ENCODE data around the gene RNF150. TPM values are rescaled to one million over a fixed set of nuclear protein-coding genes. Genes with fewer than 3 reads are reported as not detected.

RNF150 gene
- total RNA-seq, 1 experiment from 2014 or later = 0.14 TPM

DNA sequence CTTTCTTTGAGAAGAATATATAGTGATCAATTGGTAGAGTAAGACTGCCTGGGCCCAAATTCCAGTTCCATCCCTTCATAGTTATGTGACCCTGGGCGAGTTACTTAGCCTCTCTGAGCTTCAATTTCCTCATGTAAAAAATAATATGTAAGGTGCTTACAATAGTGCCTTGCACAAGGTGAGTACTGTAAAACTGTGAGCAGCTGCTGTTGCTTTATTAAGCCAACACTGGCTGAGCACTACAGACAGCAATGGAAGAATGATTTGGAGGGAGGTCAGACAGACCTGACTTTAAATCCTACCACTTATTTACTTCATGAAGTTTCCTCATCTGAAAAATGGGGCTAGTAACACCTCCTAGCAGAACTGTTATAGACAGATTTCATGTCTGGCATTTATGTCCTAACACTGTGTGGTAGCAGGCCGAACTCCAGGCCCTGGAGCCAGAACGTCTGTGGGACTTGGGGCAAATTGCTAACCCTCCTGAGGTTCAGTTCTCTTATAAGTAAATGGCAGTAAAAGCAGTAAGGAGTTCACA is 53.8 kb downstream of the RNF150 start:
- Mint-ChIP-seq H3K4me1 (ENCODE audit: low read depth, unreplicated experiment) (no peaks in the 10 kb centered on the region), H3K27me3 (ENCODE audit: insufficient read depth, unreplicated experiment) (peaks cover 3% of the 10 kb centered on the region), H3K36me3 (ENCODE audit: insufficient read depth, unreplicated experiment) (no peaks in the 10 kb centered on the region), H3K4me3 (ENCODE audit: unreplicated experiment) (no peak overlapping the region), H3K9me3 (ENCODE audit: unreplicated experiment) (no peaks in the 10 kb centered on the region), H3K27ac (ENCODE audit: unreplicated experiment) (no peak overlapping the region)
- Histone ChIP-seq H3K9me3 (no peaks in the 10 kb centered on the region), H3K4me1 (no peaks in the 10 kb centered on the region), H3K4me3 (ENCODE audit: low read depth, low read length) (no peak overlapping the region), H3K36me3 (ENCODE audit: control insufficient read depth, insufficient read depth, low read length) (no peaks in the 10 kb centered on the region), H3K27me3 (replicated peaks; ENCODE audit: control insufficient read depth, insufficient read depth, low read length) (no peaks in the 10 kb centered on the region)
- intact Hi-C loops (cut with micrococcal nuclease; ENCODE audit: unreplicated experiment) = no loop called here
- ChIA-PET POLR2A (no interaction called here), CTCF (no interaction called here)
- no peak for DNase-seq
- TF ChIP-seq, protein P1, sequence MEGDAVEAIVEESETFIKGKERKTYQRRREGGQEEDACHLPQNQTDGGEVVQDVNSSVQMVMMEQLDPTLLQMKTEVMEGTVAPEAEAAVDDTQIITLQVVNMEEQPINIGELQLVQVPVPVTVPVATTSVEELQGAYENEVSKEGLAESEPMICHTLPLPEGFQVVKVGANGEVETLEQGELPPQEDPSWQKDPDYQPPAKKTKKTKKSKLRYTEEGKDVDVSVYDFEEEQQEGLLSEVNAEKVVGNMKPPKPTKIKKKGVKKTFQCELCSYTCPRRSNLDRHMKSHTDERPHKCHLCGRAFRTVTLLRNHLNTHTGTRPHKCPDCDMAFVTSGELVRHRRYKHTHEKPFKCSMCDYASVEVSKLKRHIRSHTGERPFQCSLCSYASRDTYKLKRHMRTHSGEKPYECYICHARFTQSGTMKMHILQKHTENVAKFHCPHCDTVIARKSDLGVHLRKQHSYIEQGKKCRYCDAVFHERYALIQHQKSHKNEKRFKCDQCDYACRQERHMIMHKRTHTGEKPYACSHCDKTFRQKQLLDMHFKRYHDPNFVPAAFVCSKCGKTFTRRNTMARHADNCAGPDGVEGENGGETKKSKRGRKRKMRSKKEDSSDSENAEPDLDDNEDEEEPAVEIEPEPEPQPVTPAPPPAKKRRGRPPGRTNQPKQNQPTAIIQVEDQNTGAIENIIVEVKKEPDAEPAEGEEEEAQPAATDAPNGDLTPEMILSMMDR (IDR thresholded peaks at IDR 0.05; ENCODE audit: insufficient read depth in 1 of 2, low read depth in 1 of 2, low read length in 1 of 2, severe bottlenecking in 1 of 2, unreplicated experiment in 1 of 2) = no peak
- no TSS peak for BruUV-seq (replicated peaks)

DNA sequence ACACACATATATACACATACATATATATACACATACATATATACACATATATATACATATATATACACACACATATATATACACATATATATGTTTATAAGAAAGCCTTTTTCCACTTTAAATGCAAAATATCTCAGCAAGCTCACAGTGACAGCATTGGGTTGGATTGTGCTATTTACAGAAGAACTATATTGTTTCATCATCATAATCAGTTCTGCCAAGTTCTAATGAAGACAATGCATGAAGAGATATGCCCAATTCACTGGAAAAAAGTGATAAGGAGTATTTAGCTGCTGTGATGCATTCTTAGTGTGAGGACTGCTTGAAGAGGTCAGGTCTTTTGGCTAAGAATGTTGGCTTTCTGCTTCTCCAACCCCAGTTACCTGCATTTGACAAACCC is 54.4 kb downstream of the RNF150 start:
- Mint-ChIP-seq H3K27ac (ENCODE audit: unreplicated experiment) (no peak overlapping the region), H3K27me3 (ENCODE audit: insufficient read depth, unreplicated experiment) (peaks cover 3% of the 10 kb centered on the region), H3K36me3 (ENCODE audit: insufficient read depth, unreplicated experiment) (no peaks in the 10 kb centered on the region), H3K4me1 (ENCODE audit: low read depth, unreplicated experiment) (no peaks in the 10 kb centered on the region), H3K4me3 (ENCODE audit: unreplicated experiment) (no peak overlapping the region), H3K9me3 (ENCODE audit: unreplicated experiment) (no peaks in the 10 kb centered on the region)
- BruUV-seq (replicated peaks) = no TSS peak
- Histone ChIP-seq H3K27me3 (replicated peaks; ENCODE audit: control insufficient read depth, insufficient read depth, low read length) (no peaks in the 10 kb centered on the region), H3K9me3 (no peaks in the 10 kb centered on the region), H3K4me3 (ENCODE audit: low read depth, low read length) (no peak overlapping the region), H3K36me3 (ENCODE audit: control insufficient read depth, insufficient read depth, low read length) (no peaks in the 10 kb centered on the region), H3K4me1 (no peaks in the 10 kb centered on the region)
- TF ChIP-seq, protein P1 (IDR thresholded peaks at IDR 0.05; ENCODE audit: insufficient read depth in 1 of 2, low read depth in 1 of 2, low read length in 1 of 2, severe bottlenecking in 1 of 2, unreplicated experiment in 1 of 2) = no peak
- CTCF ChIA-PET = no interaction called here
- POLR2A ChIA-PET = no interaction called here
- intact Hi-C loops (cut with micrococcal nuclease; ENCODE audit: unreplicated experiment) = no loop called here
- no peak for DNase-seq

DNA sequence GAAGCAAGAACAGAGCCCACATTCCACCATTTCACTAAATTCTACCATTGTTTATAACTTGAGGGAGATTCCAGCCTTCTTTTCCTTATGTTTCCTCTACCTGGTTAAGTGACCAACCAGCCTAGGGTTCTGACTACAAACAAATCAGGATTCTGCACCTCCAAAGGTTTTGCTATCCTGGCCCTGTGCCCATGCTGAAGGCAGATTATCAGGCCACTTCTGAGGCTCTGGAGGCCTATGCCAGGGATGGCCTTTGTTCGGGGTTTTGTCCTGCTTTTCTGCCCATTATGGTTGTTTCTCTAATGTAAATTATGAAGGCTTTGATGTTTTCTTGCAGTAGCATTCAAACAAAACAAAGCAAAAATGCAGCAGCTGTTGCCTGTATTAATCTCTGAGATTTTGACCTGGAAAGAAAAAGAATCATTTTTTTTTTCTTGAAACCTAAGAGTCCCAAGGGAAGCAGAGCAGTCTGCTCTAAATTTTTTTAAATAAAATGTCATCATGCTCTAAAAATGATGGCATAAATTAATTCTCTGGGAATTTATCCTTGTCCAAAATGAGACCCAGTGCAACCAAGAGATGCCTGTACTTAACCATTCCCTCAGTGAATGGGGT is 55.6 kb downstream of the RNF150 start:
- TF ChIP-seq, protein P1 (IDR thresholded peaks at IDR 0.05; ENCODE audit: insufficient read depth in 1 of 2, low read depth in 1 of 2, low read length in 1 of 2, severe bottlenecking in 1 of 2, unreplicated experiment in 1 of 2) = no peak
- Histone ChIP-seq H3K36me3 (ENCODE audit: control insufficient read depth, insufficient read depth, low read length) (no peaks in the 10 kb centered on the region), H3K4me1 (no peaks in the 10 kb centered on the region), H3K27me3 (replicated peaks; ENCODE audit: control insufficient read depth, insufficient read depth, low read length) (no peaks in the 10 kb centered on the region), H3K4me3 (ENCODE audit: low read depth, low read length) (no peak overlapping the region), H3K9me3 (no peaks in the 10 kb centered on the region)
- no peak for DNase-seq
- H3K27me3 Mint-ChIP-seq (ENCODE audit: insufficient read depth, unreplicated experiment) = peaks cover 3% of the 10 kb centered on the region
- no peaks in the 10 kb centered on the region for H3K4me1 Mint-ChIP-seq (ENCODE audit: low read depth, unreplicated experiment)
- POLR2A ChIA-PET = no interaction called here
- H3K27ac Mint-ChIP-seq (ENCODE audit: unreplicated experiment) = no peak overlapping the region
- no peaks in the 10 kb centered on the region for H3K36me3 Mint-ChIP-seq (ENCODE audit: insufficient read depth, unreplicated experiment)
- intact Hi-C loops (cut with micrococcal nuclease; ENCODE audit: unreplicated experiment) = no loop called here
- H3K9me3 Mint-ChIP-seq (ENCODE audit: unreplicated experiment) = no peaks in the 10 kb centered on the region
- CTCF ChIA-PET = no interaction called here
- no TSS peak for BruUV-seq (replicated peaks)
- H3K4me3 Mint-ChIP-seq (ENCODE audit: unreplicated experiment) = no peak overlapping the region

All from Caco-2 (cell line).